ENCODE measurements around the gene CNR2.

DNA sequence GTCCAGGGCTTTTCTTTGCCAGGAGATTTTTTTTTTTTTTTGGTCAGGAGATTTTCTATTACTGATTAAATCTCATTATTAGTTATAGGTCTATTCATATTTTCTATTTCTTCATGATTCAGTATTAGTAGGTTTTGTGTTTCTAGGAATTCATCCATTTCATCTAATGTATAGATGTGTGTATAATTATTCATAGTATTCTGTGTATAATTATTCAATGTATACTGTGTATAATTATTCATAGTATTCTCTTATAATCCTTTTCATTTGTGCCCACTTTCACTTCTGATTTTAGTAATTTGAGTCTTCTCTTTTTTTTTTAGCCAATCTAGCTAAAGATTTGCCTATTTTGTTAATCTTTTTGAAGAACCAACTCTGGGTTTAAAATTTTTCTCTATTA, 34.2 kb upstream of the CNR2 start:
- TF ChIP-seq, protein P1, sequence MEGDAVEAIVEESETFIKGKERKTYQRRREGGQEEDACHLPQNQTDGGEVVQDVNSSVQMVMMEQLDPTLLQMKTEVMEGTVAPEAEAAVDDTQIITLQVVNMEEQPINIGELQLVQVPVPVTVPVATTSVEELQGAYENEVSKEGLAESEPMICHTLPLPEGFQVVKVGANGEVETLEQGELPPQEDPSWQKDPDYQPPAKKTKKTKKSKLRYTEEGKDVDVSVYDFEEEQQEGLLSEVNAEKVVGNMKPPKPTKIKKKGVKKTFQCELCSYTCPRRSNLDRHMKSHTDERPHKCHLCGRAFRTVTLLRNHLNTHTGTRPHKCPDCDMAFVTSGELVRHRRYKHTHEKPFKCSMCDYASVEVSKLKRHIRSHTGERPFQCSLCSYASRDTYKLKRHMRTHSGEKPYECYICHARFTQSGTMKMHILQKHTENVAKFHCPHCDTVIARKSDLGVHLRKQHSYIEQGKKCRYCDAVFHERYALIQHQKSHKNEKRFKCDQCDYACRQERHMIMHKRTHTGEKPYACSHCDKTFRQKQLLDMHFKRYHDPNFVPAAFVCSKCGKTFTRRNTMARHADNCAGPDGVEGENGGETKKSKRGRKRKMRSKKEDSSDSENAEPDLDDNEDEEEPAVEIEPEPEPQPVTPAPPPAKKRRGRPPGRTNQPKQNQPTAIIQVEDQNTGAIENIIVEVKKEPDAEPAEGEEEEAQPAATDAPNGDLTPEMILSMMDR (conservative IDR thresholded peaks at IDR 0.05; ENCODE audit: low read length): no peak
- no peak for TF ChIP-seq EZH2phosphoT487 (IDR thresholded peaks at IDR 0.05; ENCODE audit: borderline replicate concordance)
